Measurements from ENCODE around the gene FANCI.

DNA sequence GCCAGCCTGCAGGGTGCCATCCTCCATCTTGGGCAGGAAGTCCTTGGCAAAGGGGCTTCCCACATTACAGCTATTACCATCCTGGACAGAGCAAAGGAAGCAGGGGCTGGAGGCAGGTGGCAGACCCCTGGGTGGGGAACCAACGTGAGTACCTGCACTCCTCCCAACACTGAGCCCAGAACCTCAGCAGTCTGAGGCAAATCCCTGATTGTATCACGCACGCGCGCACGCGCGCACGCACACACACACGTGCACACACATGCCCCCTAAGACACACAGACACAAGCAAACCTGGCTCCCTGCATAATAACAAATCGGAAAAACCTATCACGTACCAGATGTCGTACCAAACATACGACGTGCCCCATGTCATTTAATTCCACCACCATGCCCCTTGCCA is 79.0 kb downstream of the FANCI start:
- TF ChIP-seq, protein P1, sequence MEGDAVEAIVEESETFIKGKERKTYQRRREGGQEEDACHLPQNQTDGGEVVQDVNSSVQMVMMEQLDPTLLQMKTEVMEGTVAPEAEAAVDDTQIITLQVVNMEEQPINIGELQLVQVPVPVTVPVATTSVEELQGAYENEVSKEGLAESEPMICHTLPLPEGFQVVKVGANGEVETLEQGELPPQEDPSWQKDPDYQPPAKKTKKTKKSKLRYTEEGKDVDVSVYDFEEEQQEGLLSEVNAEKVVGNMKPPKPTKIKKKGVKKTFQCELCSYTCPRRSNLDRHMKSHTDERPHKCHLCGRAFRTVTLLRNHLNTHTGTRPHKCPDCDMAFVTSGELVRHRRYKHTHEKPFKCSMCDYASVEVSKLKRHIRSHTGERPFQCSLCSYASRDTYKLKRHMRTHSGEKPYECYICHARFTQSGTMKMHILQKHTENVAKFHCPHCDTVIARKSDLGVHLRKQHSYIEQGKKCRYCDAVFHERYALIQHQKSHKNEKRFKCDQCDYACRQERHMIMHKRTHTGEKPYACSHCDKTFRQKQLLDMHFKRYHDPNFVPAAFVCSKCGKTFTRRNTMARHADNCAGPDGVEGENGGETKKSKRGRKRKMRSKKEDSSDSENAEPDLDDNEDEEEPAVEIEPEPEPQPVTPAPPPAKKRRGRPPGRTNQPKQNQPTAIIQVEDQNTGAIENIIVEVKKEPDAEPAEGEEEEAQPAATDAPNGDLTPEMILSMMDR (conservative IDR thresholded peaks at IDR 0.05; ENCODE audit: low read depth, low read length): no peak
- TF ChIP-seq EZH2 (IDR thresholded peaks at IDR 0.05; ENCODE audit: low read length, unreplicated experiment) (no peak), EZH2phosphoT487 (IDR thresholded peaks at IDR 0.05; ENCODE audit: borderline replicate concordance, low read length) (no peak)

Measured in PC-3 (cell line).